Astrocyte (in vitro differentiated cells and primary cell): ENCODE measurements around the gene VASN. TPM values are rescaled to one million over a fixed set of nuclear protein-coding genes. Genes with fewer than 3 reads are reported as not detected.

ENCODE experiments used
- DNase-seq: peaks from one replicate; pipeline ENCODE4 v3.0.0-alpha.2; 2010; ENCODE audit warnings: low read depth
- FAIRE-seq: peaks from 2 replicates; lab custom pipeline; 2011; peaks lifted over from hg19 to GRCh38; lab: Jason Lieb, UNC
- H2AFZ ChIP-seq: 2 replicates; pipeline ENCODE4 v1.6.0; 2012; ENCODE audit warnings: low read depth, low read length, inconsistent platforms
- H3K27ac ChIP-seq: 2 replicates; pipeline ENCODE4 v1.5.1; 2011; ENCODE audit warnings: low read depth, low read length, inconsistent platforms
- H3K27me3 ChIP-seq: 2 replicates; pipeline ENCODE4 v1.6.0; 2011; ENCODE audit warnings: low read length, inconsistent platforms; ENCODE audit not compliant: insufficient read depth
- H3K36me3 ChIP-seq: 2 replicates; pipeline ENCODE4 v1.5.1; 2011; ENCODE audit warnings: low read length, inconsistent platforms; ENCODE audit not compliant: insufficient read depth
- H3K4me1 ChIP-seq: 2 replicates; pipeline ENCODE4 v1.5.1; 2011; ENCODE audit warnings: low read length, inconsistent platforms; ENCODE audit not compliant: insufficient read depth
- H3K4me2 ChIP-seq: 2 replicates; pipeline ENCODE4 v1.6.0; 2012; ENCODE audit warnings: low read length, inconsistent platforms
- H3K4me3 ChIP-seq: 2 replicates; pipeline ENCODE4 v1.5.1; 2011; ENCODE audit warnings: low read depth, mild to moderate bottlenecking, low read length, inconsistent platforms; ENCODE audit not compliant: insufficient read depth
- H3K79me2 ChIP-seq: 2 replicates; pipeline ENCODE4 v1.6.0; 2012; ENCODE audit warnings: mild to moderate bottlenecking, low read length, inconsistent platforms; ENCODE audit not compliant: insufficient read depth
- H3K9ac ChIP-seq: 2 replicates; pipeline ENCODE4 v1.6.0; 2012; ENCODE audit warnings: mild to moderate bottlenecking, low read length, inconsistent platforms
- H3K9me3 ChIP-seq: 2 replicates; pipeline ENCODE4 v1.5.1; 2012; ENCODE audit warnings: low read depth, mild to moderate bottlenecking, low read length, inconsistent platforms; ENCODE audit not compliant: insufficient read depth
- H4K20me1 ChIP-seq: 2 replicates; pipeline ENCODE4 v1.6.0; 2012; ENCODE audit warnings: low read length, inconsistent platforms; ENCODE audit not compliant: insufficient read depth
- H3K27ac Mint-ChIP-seq: one replicate; pipeline ENCODE4 v1.8.0; 2021; ENCODE audit warnings: mild to moderate bottlenecking, mixed read lengths; ENCODE audit not compliant: unreplicated experiment
- H3K27me3 Mint-ChIP-seq: one replicate; pipeline ENCODE4 v1.8.0; 2021; ENCODE audit warnings: low read depth, mixed read lengths; ENCODE audit not compliant: unreplicated experiment
- H3K36me3 Mint-ChIP-seq: one replicate; pipeline ENCODE4 v1.8.0; 2021; ENCODE audit warnings: low read depth, mixed read lengths; ENCODE audit not compliant: unreplicated experiment
- H3K4me1 Mint-ChIP-seq: one replicate; pipeline ENCODE4 v1.8.0; 2021; ENCODE audit warnings: low read depth, mixed read lengths; ENCODE audit not compliant: unreplicated experiment
- H3K4me3 Mint-ChIP-seq: one replicate; pipeline ENCODE4 v1.8.0; 2021; ENCODE audit warnings: mild to moderate bottlenecking, moderate library complexity, mixed read lengths; ENCODE audit not compliant: unreplicated experiment
- H3K9me3 Mint-ChIP-seq: one replicate; pipeline ENCODE4 v1.8.0; 2021; ENCODE audit warnings: mild to moderate bottlenecking, mixed read lengths; ENCODE audit not compliant: unreplicated experiment
- EZH2 ChIP-seq: IDR thresholded peaks from 2 replicates; pipeline ENCODE4 v1.6.1; 2012; ENCODE audit warnings: mild to moderate bottlenecking, low read length, inconsistent platforms; ENCODE audit not compliant: insufficient read depth
- total RNA-seq: library from RNA; stranded (reverse); gene quantifications from 2 replicates; pipeline ENCODE4 v1.2.1, GENCODE V29; 2021
- TF ChIP-seq, protein P1 (sequence below): IDR thresholded peaks from 2 replicates; pipeline ENCODE4 v1.5.1; 2011; ENCODE audit warnings: low read depth, mild to moderate bottlenecking, inconsistent platforms, low read length, moderate library complexity; ENCODE audit not compliant: insufficient read depth

VASN gene
- total RNA-seq, 1 donor from 2014 or later, result 32.0 TPM

DNA sequence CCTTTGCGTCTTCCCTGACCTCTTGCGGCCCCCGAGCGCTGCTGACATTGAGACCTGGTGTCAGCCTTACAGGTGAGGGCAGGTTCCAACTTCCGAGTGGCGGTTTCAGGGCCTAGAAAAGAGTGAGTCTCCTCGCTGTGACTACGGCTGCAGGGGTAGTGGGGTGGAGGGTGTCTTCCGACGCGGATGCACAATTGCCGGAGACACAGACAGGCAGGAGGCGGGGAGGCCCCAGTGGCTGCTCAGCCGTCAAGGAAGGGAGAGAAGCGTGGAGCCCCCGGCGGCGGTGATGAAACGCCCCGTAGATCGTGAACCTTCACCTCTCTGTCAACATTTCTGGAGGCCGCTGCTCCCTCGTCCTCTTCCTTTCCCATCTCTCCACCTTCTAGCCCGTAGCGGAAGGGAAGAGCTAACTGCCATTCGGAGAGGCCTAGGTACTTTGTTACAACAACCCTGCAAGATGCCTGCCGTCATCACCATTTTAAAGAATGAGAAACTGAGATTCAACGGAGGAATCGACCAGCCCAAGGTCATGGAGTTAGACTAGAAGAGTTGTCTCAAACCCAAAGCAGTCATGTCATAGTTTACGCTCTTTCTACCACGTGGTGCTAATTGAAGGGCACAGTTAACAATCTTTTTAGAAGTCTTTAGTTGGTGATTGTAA, 54.5 kb downstream of the VASN start:
- peak overlapping the region; percentile 100 for H3K9ac ChIP-seq
- peak overlapping the region; percentile 100 for H3K27ac ChIP-seq
- H3K4me3 ChIP-seq, result peak overlapping the region; percentile 100
- TF ChIP-seq, protein P1, sequence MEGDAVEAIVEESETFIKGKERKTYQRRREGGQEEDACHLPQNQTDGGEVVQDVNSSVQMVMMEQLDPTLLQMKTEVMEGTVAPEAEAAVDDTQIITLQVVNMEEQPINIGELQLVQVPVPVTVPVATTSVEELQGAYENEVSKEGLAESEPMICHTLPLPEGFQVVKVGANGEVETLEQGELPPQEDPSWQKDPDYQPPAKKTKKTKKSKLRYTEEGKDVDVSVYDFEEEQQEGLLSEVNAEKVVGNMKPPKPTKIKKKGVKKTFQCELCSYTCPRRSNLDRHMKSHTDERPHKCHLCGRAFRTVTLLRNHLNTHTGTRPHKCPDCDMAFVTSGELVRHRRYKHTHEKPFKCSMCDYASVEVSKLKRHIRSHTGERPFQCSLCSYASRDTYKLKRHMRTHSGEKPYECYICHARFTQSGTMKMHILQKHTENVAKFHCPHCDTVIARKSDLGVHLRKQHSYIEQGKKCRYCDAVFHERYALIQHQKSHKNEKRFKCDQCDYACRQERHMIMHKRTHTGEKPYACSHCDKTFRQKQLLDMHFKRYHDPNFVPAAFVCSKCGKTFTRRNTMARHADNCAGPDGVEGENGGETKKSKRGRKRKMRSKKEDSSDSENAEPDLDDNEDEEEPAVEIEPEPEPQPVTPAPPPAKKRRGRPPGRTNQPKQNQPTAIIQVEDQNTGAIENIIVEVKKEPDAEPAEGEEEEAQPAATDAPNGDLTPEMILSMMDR, result no peak
- no peak for TF ChIP-seq EZH2
- peaks cover 10% of the 10 kb centered on the region for H3K4me1 ChIP-seq
- FAIRE-seq (no peak), DNase-seq (no peak)
- peak overlapping the region; percentile 80 for H3K27ac Mint-ChIP-seq
- H3K4me2 ChIP-seq, result peak overlapping the region; percentile 89
- H3K36me3 ChIP-seq, result peaks cover 5% of the 10 kb centered on the region
- H2AFZ ChIP-seq, result peak overlapping the region; percentile 100
- H3K79me2 ChIP-seq, result peaks cover 53% of the 10 kb centered on the region
- no peaks in the 10 kb centered on the region for H3K9me3 ChIP-seq
- peaks cover 2% of the 10 kb centered on the region for H3K36me3 Mint-ChIP-seq
- H4K20me1 ChIP-seq, result peaks cover 19% of the 10 kb centered on the region
- peaks cover 10% of the 10 kb centered on the region for H3K4me1 Mint-ChIP-seq
- H3K4me3 Mint-ChIP-seq, result peak overlapping the region; percentile 93
- no peaks in the 10 kb centered on the region for H3K27me3 ChIP-seq
- H3K9me3 Mint-ChIP-seq, result no peaks in the 10 kb centered on the region
- no peaks in the 10 kb centered on the region for H3K27me3 Mint-ChIP-seq

DNA sequence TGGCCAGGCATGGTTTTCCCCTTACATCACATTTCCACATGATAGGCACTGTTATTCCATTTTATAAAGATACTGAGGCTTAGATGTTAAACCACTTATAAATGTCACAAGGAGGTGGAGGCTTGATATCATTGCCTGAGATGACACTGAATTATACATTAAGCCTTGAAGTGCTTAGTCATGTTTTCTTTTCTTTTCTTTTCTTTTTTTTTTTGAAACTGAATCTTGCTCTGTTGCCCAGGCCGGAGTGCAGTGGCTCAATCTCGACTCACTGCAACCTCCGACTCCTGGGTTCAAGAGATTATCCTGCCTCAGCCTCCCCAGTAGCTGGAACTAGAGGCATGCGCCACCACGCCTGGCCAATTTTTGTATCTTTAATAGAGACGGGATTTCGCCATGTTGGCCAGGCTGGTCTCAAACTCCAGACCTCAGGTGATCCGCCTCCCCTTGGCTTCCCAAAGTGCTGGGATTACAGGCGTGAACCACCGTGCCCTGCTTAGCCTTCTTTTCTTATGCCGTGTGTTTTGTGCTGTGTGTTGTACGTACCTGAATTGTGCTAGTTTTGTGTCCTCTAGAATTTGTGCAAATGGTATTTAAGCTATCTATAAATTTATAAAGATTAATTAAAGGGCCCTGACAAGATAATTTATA, 55.2 kb downstream of the VASN start:
- FAIRE-seq, result no peak

More for the DNA sequence above, 55.2 kb downstream of the VASN start:
- H3K27me3 ChIP-seq, result no peaks in the 10 kb centered on the region
- no peak for TF ChIP-seq EZH2
- TF ChIP-seq, protein P1, result no peak
- peaks cover 5% of the 10 kb centered on the region for H3K36me3 ChIP-seq
- Mint-ChIP-seq H3K9me3 (no peaks in the 10 kb centered on the region), H3K27ac (peak overlapping the region; percentile 80), H3K27me3 (no peaks in the 10 kb centered on the region), H3K4me1 (peaks cover 10% of the 10 kb centered on the region), H3K36me3 (peaks cover 5% of the 10 kb centered on the region), H3K4me3 (peak overlapping the region; percentile 93)
- peak overlapping the region; percentile 100 for H3K27ac ChIP-seq
- no peaks in the 10 kb centered on the region for H3K9me3 ChIP-seq
- peak overlapping the region; percentile 100 for H3K4me3 ChIP-seq
- peak overlapping the region; percentile 100 for H3K9ac ChIP-seq
- DNase-seq, result no peak
- H3K4me2 ChIP-seq, result peak overlapping the region; percentile 89
- peaks cover 20% of the 10 kb centered on the region for H4K20me1 ChIP-seq
- peaks cover 60% of the 10 kb centered on the region for H3K79me2 ChIP-seq
- H2AFZ ChIP-seq, result no peak overlapping the region
- peaks cover 10% of the 10 kb centered on the region for H3K4me1 ChIP-seq
